Esophagus squamous epithelium (tissue), 4 donors: ENCODE data around the gene MLH3.

Experiments
- CTCF ChIP-seq, 6 experiments: fragments of 450-650 bp in 4 of 6; fragments of 200-600 bp in 2 of 6; sonication (generic) in 2 of 6; IDR thresholded peaks; one replicate each; pipeline ENCODE4 v1.5.1; 2016 to 2019; ENCODE audit warnings: antibody characterized with exemption in 6 of 6, mild to moderate bottlenecking in 4 of 6, moderate library complexity in 4 of 6
- POLR2A ChIP-seq, 4 donors: fragments of 450-650 bp; IDR thresholded peaks; one replicate each; pipeline ENCODE4 v1.6.1; 2017; ENCODE audit warnings: antibody characterized with exemption in 4 of 4, mild to moderate bottlenecking in 4 of 4, moderate library complexity in 3 of 4

DNA sequence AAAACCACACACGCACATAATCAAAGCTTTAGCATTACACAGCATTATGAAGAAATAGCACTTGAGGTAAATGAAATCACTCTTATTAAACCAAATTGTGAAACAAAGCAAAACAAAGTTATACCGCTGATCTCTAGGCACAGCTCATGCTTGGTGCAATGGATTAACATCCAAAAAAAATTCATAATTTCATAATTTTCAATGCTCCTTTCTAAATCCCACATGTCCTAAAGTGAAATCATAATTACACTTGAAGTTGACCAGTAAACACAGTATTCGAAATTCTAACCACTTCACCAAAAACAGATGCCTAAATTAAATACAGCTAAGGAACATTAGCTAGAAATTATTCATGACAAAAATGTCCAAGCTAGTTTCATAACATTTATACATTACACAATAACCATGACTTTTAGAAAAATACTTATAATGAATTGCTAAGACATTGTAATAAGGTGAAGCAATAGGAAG lies 1.5 kb downstream of the MLH3 start:
- TF ChIP-seq CTCF (IDR thresholded peaks at IDR 0.05) (no peak), POLR2A (IDR thresholded peaks at IDR 0.05) (no peak)
